ENCODE data around the gene SEMA5A. TPM values are rescaled to one million over a fixed set of nuclear protein-coding genes. Genes with fewer than 3 reads are reported as not detected.

SEMA5A gene
- total RNA-seq, 1 experiment from 2014 or later = 22.3 TPM

DNA sequence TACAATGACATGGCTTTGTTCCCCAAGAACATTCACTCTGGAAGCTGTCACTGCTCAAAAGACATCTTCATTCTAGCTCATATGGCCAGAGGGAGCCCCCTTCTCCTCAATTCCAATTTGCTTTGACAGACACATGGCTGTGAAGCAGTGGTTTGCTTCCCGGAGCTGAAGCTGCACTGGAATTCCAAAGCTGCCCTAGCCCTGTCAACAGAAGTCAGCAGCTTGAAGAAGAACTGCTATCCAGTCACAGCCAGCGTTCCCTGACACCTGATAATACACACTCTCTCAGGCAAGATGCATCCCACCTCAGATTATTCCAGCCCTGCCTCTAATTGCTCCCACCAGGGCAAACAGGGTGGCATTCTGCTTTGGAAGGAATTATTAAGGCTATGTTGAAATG lies 93.7 kb downstream of the SEMA5A start:
- H3K9me3 ChIP-seq = no peaks in the 10 kb centered on the region
- DNase-seq = no peak
- no peak overlapping the region for H3K4me3 ChIP-seq
- peaks cover 8% of the 10 kb centered on the region; the same call in 1 of the 2 replicates for H3K36me3 ChIP-seq
- no peaks in the 10 kb centered on the region for H3K27me3 ChIP-seq

DNA sequence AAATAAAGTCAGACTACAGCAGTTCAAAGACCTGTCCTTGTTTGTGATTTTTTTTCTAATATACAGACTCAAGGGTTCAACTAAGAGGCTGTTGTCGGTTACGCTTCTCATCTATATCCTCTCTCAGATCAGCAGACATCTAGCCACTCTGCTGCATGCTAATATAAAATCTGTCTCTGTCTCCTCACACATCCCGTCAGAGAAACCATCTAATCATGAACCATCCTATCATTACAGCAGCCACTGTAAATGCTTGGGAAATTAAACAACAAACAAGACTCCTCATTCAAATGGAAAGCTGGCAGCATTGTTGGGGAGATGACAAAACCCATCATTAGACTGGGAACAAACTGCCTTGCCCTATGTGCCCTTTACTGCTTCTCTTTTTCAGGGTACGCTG lies 94.8 kb downstream of the SEMA5A start:
- Histone ChIP-seq H3K27me3 (no peaks in the 10 kb centered on the region), H3K9me3 (no peaks in the 10 kb centered on the region), H3K4me3 (no peak overlapping the region), H3K36me3 (peaks cover 8% of the 10 kb centered on the region; the same call in 1 of the 2 replicates)
- no peak for DNase-seq

DNA sequence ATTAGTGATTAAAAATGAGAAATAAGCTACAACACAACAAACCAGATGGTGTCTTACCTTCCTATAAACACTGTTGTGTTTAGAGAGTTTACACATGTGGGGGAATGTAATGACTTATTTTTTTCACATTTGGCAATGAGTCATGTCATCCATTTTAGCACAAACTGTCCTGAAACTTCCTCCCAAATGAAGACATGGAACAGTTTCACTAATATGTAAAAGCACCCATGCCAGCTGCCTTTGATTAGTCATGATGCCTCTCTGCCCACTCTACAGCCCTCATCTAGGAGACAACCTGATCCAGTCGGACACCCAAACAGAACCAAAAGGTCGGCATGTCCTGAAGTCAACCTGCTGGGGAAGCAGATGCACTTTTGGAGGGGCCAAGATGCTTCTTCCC lies 98.2 kb downstream of the SEMA5A start:
- H3K4me3 ChIP-seq = no peak overlapping the region
- H3K36me3 ChIP-seq = peaks cover 8% of the 10 kb centered on the region; the same call in 1 of the 2 replicates
- no peak for DNase-seq
- H3K9me3 ChIP-seq = 0 out of 2 replicates have a peak, but pooled peaks cover 4% of the 10 kb centered on the region
- no peaks in the 10 kb centered on the region for H3K27me3 ChIP-seq

DNA sequence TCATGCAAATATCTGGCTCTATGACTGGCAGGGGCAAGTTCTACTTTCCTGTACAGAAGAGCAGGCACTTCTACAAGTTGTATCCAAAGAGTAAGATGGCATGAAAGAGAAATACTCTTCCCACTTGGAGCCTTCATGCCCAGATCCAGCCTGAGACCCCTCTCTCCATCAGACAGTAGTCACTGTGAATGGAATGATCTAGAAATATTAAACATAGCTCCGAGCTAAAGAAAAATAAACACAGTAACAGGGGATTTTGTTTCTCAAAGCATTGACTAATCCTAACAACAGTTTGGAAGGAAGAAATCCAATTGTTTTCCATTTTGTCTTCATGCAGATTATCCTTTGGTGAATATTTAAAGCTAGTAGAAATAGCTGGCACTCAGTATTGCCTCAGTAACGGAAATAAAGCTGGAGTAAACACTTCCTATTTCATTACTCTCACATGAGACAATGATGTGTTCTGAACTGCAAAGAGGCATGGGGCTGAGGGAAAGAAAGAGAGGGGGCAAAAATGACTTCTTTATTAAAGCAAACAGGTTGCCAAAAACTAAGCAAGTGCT lies 100.0 kb downstream of the SEMA5A start:
- Histone ChIP-seq H3K4me3 (no peak overlapping the region), H3K9me3 (0 out of 2 replicates have a peak, but pooled peaks cover 4% of the 10 kb centered on the region), H3K27me3 (no peaks in the 10 kb centered on the region), H3K36me3 (peaks cover 8% of the 10 kb centered on the region; the same call in 1 of the 2 replicates)
- no peak for DNase-seq

DNA sequence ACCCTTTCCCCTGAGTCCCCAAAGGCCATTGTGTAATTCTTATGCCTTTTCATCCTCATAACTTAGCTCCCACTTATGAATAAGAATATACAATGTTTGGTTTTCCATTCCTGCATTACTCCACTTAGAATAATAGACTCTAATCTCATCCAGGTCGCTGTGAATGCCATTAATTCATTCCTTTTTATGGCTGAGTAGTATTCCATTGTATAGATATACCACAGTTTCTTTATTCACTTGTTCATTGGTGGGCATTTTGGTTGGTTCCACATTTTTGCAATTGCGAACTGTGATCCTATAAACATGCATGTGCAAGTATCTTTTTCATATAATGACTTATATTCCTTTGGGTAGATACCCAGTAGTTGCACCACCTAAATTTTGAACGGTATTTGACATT lies 101.5 kb downstream of the SEMA5A start:
- peaks cover 8% of the 10 kb centered on the region; the same call in 1 of the 2 replicates for H3K36me3 ChIP-seq
- no peaks in the 10 kb centered on the region for H3K27me3 ChIP-seq
- H3K4me3 ChIP-seq = no peak overlapping the region
- DNase-seq = no peak
- H3K9me3 ChIP-seq = 0 out of 2 replicates have a peak, but pooled peaks cover 4% of the 10 kb centered on the region

DNA sequence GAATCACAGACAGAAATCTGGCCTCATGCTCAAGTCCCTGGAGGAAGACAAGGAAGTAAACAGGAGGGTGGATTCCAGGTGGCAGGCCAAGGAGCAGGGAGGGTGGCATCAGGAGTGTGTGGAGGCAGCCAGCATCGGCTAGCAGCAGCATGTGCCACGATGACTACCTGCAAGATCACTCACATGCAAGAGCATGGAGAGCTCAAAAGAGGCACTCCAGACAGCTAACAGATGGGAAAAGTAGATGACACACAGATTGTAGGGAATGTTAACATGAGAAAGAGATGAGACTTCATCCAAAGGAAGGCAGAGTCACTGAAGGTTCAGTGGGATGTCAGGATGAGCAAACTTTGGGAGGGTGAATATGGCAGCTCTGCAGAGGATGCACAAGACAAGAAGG lies 104.3 kb downstream of the SEMA5A start:
- peak; percentile 41 for DNase-seq
- Histone ChIP-seq H3K27me3 (no peaks in the 10 kb centered on the region), H3K4me3 (no peak overlapping the region), H3K9me3 (0 out of 2 replicates have a peak, but pooled peaks cover 4% of the 10 kb centered on the region), H3K36me3 (peaks cover 4% of the 10 kb centered on the region; the same call in 1 of the 2 replicates)

DNA sequence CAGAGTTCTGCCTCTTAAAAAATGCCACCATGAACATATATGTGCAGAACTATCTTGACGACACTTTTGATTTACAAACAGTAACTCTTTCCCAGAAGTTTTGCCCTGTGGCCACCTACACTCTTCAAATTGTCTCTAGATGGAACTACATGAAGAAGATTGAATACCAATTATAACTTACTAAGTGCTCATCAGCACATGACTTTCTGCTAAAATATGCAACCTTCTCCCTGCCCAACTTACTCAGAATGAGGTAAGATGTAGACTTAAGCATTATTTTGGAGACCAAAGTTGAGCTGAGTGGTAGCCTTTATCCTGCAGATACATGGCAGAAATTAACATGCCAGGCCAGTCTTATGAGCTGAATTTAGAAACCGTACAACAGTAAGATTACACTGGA lies 105.4 kb downstream of the SEMA5A start:
- H3K4me3 ChIP-seq = no peak overlapping the region
- H3K36me3 ChIP-seq = peaks cover 4% of the 10 kb centered on the region; the same call in 1 of the 2 replicates
- 0 out of 2 replicates have a peak, but pooled peaks cover 4% of the 10 kb centered on the region for H3K9me3 ChIP-seq
- peak; percentile 61 for DNase-seq
- no peaks in the 10 kb centered on the region for H3K27me3 ChIP-seq

DNA sequence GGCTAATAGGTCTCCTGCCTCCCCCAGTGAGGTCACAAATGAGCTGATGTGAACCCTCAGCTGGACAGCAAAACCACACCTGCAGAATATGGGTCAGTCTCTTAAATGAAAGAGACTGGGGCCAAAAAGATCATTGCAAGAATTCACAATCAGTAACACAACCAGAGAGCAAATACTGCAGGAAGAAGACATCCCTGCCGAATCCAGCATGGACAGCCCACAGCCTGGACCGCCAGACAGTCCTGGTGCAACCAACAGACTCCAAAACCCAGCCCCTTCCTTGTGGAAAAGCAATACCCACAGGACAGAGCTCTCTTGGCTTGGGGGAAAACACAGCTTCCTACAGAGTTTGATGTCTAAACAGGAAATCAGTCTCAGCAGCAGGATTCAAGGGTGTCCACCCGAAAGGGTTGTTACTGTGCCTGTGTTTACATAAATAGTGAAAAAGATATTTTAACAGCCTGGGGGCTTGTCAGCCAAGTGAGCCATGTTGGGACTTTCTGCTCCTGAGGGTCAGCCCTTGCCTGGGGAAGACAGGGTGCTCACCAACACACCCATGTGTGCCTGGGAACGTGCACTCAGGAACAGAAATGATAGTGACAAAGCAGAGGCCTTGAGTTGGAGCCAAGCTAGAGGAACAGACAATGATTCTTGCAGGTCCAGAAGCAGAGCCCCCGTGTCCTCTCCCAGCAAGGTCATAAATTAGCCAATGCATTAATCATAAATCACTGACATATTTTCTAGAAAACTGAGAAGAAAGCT lies 106.2 kb downstream of the SEMA5A start:
- Histone ChIP-seq H3K4me3 (no peak overlapping the region), H3K36me3 (peaks cover 4% of the 10 kb centered on the region; the same call in 1 of the 2 replicates), H3K27me3 (no peaks in the 10 kb centered on the region), H3K9me3 (0 out of 2 replicates have a peak, but pooled peaks cover 4% of the 10 kb centered on the region)
- DNase-seq = peak; percentile 38

DNA sequence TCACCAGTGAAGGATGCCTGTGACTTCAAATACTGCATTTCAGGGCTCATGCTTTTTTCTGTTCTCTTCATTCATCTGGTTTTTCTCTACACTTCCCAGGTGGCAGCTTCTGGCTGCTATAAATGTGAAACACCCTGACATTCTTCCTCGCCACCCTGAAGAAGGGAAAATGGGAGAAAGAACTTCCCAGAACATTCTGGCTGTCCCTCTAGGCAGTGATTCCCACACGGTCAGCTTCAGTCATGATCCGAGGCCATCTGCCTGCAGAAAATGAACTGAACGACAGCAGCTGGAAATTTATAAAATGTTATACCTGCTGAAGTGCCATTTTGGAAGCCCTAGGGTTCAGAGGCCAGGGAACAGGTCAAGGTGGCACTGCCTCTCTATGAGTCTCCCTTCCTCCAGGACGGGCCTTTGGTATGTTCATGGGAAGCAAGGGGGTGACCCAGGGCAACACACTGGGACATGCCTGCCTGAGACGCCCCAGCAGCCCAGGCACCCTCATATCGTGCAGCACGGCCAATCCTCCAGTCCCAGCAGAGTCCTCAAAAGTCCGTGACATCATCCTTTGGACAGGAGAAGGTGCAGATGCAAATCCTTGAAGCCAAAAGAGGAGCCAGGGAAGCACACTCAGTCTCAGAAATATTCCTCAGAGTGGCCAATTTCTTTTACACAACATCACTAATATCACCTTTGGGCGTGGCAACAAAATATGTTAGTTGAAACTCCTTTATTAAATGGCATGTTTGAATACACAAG lies 107.1 kb downstream of the SEMA5A start:
- no peak for DNase-seq
- Histone ChIP-seq H3K9me3 (no peaks in the 10 kb centered on the region), H3K4me3 (no peak overlapping the region), H3K27me3 (no peaks in the 10 kb centered on the region), H3K36me3 (peaks cover 4% of the 10 kb centered on the region; the same call in 1 of the 2 replicates)

DNA sequence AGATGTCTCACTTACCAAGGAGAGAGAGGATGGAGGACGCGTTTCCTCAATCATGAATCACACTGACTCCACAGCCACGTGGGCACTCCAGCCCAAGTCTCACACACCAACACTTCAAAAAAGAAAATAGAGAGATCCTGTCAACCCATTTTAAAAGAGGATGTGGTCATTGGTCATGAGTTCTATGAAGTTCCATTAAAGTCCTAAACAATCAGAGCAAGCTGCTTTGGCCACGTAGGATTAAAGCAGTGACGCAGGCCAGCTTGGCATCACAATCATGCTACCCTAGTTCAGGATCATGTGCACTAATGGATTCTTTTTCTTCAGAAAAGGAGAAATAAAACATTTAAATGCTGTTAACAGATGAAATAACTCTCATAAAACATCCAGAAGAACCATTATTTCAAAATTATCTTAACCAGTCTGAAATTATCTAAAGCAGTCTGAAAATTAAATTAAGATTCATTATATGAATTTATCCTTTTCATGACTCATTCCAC lies 108.1 kb downstream of the SEMA5A start:
- DNase-seq = peak; percentile 54
- Histone ChIP-seq H3K4me3 (no peak overlapping the region), H3K27me3 (no peaks in the 10 kb centered on the region), H3K9me3 (no peaks in the 10 kb centered on the region), H3K36me3 (peaks cover 4% of the 10 kb centered on the region; the same call in 1 of the 2 replicates)

DNA sequence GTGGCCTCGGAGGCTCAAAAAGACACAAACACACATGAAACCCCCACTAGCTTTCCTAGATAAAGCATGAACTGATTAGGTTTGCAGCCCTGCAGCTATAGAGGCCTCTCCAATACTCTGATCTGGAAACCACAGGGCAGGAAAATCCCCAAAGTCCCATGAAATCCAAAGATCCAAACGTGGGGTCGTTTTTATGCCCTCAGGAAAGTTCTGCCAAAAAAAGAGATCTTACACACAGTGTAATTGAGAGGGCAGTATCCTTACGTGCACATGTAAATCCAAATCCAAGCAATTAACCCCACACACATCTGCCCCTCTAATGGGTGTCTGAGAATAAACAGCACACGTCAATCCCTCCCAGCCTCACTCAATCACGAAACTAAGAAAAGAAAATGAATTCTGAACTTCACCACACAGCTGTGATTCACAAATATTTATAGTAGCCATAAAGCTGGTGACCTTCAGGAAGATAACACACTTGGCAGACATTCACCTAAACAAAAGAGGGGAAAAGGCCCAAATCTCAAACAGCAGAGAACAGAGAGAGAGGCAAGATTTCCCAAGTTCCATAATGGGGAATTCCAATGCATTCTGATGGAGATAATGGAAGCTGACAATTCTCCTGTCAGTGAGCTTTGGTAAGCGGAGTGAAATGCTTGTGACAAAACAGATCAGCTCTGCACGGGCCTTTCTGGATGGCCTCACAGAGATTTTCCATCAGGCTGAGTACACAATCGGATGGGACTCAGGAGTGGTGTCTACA lies 114.2 kb downstream of the SEMA5A start:
- DNase-seq = no peak
- Histone ChIP-seq H3K27me3 (no peaks in the 10 kb centered on the region), H3K36me3 (no peaks in the 10 kb centered on the region; the same call in 1 of the 2 replicates), H3K4me3 (no peak overlapping the region), H3K9me3 (no peaks in the 10 kb centered on the region)

DNA sequence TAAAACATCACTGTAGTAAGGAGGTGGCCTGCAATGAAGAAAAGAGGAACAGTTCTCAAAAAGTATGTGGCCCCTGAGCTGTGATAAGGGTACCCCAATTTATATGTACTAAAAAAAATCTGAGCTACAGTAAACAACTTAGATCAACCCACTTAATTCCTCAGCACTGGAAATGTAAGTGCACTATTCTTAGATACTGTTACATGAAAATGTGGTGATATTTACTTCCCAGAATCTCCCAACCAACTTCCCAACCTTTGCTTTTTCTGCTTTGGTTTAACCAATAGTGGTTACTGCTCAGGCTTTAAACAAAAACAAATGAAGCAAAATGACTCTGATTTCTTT lies 114.8 kb downstream of the SEMA5A start:
- no peaks in the 10 kb centered on the region; the same call in 1 of the 2 replicates for H3K36me3 ChIP-seq
- H3K4me3 ChIP-seq = no peak overlapping the region
- no peaks in the 10 kb centered on the region for H3K27me3 ChIP-seq
- DNase-seq = no peak
- H3K9me3 ChIP-seq = no peaks in the 10 kb centered on the region

DNA sequence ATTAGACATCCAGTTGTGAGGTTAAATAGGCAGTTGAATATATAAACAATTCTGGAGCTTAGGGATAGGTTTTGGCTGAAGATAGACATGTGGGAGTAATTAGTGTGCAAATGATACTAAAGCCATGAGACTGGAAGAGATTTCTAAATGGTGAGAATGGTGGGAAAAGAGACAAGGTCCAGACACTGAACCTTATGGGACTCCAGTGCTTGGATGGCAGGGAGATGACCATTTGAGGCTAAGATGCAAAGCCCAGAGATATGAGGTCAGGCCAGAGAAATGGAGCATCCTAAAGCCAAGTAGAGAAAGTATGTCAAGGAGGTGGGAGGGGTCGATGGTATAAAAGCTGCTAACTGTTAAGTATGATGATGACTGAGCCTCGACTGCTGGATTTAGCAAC lies 115.6 kb downstream of the SEMA5A start:
- Histone ChIP-seq H3K4me3 (no peak overlapping the region), H3K27me3 (no peaks in the 10 kb centered on the region), H3K36me3 (no peaks in the 10 kb centered on the region; the same call in 1 of the 2 replicates), H3K9me3 (no peaks in the 10 kb centered on the region)
- no peak for DNase-seq

DNA sequence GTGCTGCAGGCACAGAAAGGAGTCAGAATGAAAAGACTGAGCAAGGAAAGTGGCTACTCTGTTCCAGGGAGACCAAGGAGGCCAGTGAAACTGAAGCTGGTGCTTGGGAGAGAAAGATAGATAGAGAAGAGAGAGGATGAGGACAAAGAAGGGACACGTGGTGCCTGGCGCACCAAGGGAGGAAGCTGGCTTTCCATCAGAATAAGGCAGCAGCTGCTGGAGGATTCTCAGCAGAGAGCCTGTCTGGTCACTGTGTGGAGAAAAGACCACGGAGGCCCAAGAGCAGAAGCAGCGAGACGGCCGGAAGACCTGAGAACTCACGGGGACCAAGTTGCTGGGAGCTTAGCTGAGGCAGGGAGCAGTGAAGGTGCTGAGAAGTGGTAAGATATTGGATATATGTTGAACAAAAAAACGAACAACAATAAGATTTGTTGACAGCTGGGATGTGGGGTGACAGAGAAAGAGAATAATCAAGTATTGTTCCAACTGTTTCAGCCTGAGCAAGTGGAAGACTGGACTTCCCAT lies 116.1 kb downstream of the SEMA5A start:
- H3K9me3 ChIP-seq = no peaks in the 10 kb centered on the region
- no peaks in the 10 kb centered on the region for H3K27me3 ChIP-seq
- H3K4me3 ChIP-seq = no peak overlapping the region
- DNase-seq = no peak
- no peaks in the 10 kb centered on the region; the same call in 1 of the 2 replicates for H3K36me3 ChIP-seq

DNA sequence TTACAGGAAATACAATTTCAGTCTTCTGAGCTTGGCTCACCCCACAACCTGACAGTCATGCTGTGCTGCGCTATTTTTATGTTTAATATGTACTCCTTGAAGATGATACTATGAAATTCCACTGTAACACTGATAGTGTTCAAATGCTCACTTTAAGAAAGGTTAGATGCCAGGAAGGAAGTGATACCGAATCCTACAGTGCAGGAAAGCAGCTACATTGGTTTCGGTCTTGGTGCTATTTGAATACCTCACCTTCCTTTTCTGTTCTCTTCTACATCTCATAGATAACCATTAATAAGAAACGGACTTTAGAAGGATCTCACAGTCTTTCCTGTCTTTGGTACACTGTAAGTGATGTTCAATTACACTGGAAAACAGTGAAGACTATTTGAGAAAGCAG lies 117.6 kb downstream of the SEMA5A start:
- no peaks in the 10 kb centered on the region; the same call in 1 of the 2 replicates for H3K36me3 ChIP-seq
- no peak overlapping the region for H3K4me3 ChIP-seq
- no peaks in the 10 kb centered on the region for H3K27me3 ChIP-seq
- DNase-seq = no peak
- H3K9me3 ChIP-seq = no peaks in the 10 kb centered on the region

DNA sequence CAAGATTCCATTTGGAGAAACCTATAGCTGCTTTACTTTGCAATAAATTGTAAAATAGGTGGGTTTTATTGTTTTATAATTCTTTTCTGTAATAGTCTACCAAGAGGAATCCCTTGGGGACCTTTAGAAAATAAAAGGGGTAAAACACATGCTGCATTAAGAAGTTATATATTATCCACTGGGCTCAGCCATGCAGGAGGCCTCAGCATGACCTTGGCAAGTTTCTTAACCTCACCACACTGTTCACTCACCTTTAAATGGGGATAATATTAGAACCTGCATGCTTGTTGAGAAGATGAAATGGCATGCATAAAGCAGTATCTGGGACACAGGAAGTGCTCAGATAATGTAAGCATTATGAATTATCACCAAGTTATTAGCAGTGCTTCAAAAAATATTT lies 120.2 kb downstream of the SEMA5A start:
- Histone ChIP-seq H3K9me3 (no peaks in the 10 kb centered on the region), H3K36me3 (peaks cover 3% of the 10 kb centered on the region; the same call in 1 of the 2 replicates), H3K27me3 (no peaks in the 10 kb centered on the region), H3K4me3 (no peak overlapping the region)
- no peak for DNase-seq
